LHCN-M2 (cell line): ENCODE data around the gene STRN. TPM values are rescaled to one million over a fixed set of nuclear protein-coding genes. Genes with fewer than 3 reads are reported as not detected.
"Not testable (repeated sequence)": the region's sequence is repeated elsewhere in the genome, so short reads cannot be mapped to it uniquely, and the experiment has no call there.

Experiments
- DNase-seq: peaks from one replicate; pipeline ENCODE4 v3.0.0-alpha.2; 2012; ENCODE audit warnings: low read depth
- total RNA-seq: library from RNA; depleted of rRNA; stranded (reverse); fragments of >200 nt; gene quantifications from 2 replicates; pipeline ENCODE4 v1.2.3, GENCODE V29; 2014

STRN gene
- total RNA-seq, 1 experiment from 2014 or later, result 16.9 TPM

DNA sequence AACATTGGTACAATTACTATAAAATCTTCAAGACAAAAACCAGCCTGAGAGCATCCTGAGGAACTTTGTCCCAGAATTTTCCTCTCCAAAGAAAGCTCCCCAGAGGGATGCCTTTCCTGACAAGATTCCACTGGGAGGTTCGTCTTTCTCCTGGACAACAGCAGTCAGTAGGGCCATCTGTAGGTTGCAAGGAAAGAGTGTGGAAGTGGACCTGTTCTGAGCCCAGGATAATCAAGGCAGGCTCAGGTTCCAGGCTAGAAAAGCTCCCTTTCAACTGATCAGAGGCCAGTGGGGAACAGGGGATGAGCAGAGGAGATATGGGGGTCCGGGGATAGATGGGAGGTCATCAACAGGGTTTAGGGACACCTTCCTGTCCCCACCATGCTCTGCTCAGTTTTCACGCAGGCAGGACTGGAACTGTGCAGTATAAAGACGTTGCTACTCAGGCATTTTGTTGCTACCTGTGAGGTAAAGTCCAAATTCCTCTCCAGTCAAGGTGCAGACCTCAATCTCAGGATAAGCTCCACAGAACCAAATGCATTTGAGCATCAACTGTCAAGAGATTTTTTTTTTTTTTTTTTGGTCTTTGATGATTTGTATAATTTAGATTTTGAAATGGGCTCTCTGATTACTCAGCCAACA, 126.2 kb downstream of the STRN start:
- DNase-seq, result no peak

DNA sequence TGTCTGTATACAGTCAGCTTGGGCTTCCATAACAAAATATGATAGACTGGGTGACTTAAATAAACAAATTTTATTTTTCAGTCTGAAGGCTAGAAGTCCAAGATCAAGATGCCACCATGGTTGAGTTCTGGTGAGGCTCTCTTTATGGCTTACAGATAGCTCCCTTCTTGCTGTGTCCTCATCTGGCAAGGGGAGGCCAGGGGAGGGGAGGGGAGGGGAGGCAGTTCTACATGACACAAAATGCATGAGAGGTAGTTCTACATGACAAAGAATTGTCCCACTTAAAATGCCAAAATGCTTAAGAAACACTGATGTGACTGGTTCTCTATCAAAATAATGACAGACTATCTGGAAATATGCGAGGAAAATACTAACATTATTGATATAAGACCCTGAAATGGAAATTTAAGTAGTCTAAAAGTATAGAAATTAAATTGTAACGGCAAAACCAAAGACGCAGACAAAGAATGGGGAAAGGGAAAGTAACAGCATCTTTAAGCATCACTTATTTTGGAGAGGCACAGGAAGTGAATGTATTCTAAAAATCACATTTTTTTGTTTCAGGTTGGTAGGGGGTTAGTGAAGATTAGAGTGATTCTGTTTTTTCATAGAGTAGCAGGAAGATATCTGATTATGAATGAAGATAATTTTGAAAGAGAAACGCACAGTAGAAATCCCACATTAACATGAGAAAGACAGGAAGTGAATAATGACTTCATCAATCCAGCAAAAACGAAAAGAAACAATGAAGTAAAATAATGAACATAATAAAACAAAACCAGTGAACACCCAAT, 131.4 kb downstream of the STRN start:
- DNase-seq, result no peak

DNA sequence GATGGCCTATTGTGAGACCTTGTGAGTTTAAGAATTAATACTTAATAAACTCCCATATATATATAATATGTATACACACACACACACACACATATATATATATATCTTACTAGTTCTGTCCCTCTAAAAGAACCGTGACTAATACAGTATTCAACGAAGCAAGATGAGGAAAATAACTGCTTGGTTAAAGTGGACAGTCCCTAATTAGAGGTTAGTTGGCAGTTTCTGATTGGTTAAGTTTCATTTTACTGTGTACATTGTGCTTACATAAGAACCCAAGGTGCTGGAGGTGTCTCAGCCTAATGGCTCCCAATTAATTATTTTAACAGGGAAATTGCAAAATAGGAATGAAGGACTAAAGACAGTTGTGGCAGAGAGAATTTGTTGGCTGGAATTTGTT, 132.1 kb downstream of the STRN start:
- no peak for DNase-seq

DNA sequence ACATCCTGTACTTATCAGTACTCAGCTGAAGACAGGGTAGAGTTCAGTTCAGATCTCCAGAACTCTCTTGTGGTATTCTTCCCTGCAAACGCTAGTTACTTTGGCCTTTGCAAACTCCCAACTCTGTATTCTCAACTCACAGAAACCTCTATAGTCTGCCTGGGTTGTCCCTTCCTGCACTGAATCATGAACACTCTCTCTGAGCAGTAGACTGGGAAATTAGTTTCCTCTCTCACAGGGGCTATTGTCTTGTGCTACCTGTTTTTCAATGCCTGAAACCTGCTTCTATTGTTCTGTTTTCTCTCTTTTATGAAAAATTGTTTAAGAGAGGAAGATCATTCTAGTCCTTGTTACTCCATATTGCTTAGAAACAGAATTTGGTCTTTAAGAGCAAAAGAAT, 135.2 kb downstream of the STRN start:
- no peak for DNase-seq

DNA sequence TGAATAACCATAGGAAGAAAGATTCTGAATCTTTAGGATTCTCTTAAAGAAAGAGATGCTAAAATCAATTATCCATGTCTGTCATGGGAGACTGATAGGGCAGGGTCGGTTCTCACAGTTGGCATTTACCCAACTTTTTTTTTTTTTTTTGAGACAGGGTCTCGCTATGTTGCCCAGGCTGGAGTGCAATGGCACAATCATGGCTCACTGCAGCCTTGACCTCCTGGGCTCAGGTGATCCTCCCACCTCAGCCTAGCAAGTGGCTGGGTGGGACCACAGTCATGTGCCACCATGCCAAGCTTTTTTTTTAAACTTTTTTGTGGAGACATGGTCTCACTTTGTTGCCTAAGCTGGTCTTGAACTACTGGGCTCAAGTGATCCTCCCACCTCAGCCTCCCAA, 141.7 kb downstream of the STRN start:
- not testable (repeated sequence) for DNase-seq

DNA sequence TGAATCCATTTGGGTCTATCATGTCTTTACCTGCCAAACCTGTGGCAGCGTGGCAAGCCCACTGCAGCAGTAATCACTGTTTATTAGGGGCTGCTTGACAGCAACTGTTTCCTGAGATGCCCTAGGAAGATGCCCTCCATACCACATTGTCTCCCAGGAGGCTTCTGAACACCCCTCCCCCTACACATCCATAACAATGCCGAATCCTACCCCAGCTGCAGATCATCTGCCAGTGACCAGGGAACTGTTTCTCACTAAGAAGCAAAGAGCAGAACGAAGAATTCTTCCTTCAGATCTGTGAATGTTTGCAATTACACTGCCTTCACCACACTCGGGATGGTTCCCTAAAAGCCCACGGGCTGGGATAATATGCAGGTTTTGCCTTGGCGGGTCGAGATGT, 142.1 kb downstream of the STRN start:
- DNase-seq, result no peak

DNA sequence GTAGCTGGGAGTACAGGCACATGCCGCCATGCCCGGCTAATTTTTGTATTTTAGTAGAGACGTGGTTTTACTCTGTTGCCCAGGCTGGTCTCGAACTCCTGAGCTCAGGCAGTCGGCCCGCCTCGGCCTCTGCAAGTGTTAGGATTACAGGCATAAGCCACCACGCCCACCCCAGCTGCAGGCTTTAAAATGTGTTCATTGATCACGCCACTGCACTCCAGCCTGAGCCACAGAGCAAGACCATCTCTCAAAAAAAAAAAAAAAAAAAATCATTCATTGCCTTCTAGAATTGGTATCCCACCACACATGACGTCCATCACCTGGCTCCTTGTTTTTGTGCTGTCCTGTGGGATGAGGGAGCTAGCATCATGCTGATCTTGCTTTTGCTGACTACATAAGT, 142.5 kb downstream of the STRN start:
- DNase-seq, result no peak

DNA sequence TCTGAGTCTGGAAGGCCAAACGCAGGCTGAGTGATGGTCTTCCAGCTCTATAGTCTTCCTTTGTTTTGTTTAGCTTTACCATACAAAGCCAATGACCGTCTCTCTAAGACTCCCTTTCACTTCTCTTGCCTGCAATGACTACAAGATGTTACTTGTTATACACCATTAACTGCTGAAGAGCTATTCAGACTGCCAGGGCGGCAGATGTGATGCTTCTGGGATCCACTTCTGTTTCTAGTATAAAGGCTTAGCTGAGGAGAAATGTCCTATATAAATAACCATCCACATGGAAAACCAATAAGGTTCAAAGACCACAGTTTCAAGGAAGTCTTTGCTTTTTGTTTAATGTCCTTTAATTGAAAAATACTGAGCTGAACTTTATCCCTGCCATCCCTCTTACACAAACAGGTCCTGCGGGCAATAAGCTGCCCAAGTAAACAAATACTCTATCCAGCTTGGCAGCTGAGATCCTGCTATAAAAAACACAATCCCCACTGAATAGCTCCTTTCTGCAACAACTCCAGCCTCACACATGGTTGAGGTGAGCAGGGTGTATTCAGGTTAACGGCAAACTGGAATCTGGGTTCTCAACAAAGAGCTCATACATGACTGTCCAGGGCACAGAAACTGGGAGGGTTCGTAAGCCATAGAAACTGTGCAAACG, 145.3 kb downstream of the STRN start:
- no peak for DNase-seq

DNA sequence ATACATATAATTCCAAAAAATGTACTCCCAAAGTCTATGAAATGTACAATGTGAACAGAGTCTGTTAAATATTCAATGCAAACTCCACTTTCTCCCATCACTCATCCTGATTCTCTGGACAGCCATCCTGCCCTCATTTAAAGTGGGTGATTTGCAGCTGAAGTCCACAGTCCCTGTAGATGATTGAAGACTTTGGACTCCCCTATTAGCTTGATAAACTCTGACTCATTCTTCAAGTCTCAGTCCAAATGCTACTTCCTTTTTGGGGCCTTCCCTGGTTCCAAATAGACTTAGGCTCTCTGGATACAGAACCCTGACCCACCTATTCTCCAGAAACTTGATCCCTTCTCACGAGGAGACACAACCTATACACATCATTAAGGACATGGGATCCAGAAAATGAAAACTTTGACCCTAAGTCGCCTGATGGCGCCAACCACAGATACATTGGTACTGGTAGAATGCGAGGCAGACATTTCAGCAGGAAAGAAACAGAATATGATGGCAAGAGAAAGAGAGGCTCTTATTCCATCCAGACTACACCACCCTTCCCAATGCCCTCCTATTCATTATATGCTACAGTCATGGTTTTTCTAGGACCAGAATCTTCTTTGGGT, 147.1 kb downstream of the STRN start:
- no peak for DNase-seq

DNA sequence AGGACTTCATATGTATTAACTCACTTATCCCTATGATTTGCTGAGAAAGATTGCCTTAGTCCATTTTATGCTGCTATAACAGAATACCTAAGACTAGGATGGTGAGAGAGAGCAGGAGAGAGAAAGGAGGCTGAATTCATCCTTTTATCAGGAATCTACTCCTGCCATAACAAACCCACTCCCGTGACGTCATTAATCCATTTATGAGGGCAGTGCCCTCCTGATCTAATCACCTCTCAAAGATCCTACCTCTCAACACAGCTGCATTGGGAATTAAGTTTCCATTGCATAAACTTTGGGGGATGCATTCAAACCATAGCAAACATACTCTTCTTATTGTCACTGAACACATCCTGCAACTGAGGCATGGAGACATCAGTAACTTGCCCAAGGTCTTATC, 147.8 kb downstream of the STRN start:
- DNase-seq, result no peak

DNA sequence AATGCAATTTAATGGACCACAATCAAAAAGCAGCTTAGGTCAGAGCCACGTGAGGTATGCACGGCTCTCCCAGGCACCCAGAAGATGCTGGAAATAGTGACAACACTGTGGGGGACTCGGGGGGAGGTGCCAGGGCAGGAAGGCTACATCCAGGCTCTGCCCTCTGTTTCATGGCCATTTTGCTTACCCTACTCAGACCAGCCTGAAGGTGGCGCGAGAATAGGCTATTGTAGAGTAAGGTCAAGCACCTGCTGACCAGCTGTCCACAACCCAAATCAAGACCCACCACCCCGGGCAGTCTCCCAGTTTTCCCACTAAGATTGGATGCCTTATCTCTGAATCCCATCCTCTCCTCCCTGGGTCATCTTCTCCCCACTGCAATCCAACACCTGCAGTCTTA, 154.1 kb downstream of the STRN start:
- peak; percentile 11 for DNase-seq

DNA sequence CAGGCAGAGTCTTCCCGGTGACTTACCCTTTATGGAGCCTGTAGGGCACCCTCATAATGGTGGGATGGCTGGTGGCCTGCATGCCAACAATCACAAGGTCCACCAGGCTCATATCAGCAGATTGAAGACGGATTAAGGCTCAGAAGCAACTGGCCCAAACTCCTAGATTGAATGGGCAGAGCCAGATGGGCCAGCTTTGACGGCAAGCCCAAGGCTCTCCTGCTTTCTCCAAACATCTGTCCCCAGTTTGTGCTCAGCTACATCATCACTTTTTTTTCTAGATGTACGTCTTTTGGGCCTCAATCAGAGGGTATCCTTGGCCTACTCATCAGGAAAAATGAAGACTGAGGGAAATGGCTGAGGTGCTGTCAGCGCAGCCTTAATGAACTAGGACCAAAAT, 155.3 kb downstream of the STRN start:
- DNase-seq, result no peak

DNA sequence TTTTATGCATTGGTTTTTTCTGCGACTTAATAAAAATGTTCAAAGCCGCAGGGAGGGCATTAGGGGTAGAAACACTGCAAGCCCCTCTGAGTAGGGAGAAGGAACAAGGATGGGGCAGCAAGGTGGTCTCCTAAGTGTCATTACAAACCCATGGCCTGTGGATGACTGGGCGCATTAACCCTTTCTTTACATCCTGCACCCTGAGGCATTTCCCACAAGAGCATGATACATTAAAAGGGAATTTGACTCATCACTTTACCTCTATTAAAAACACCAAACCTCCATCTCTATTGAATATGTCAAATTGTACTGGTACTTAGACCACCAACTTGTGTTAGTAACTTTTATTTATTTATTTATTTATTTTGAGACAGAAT, 157.3 kb downstream of the STRN start:
- DNase-seq, result no peak

DNA sequence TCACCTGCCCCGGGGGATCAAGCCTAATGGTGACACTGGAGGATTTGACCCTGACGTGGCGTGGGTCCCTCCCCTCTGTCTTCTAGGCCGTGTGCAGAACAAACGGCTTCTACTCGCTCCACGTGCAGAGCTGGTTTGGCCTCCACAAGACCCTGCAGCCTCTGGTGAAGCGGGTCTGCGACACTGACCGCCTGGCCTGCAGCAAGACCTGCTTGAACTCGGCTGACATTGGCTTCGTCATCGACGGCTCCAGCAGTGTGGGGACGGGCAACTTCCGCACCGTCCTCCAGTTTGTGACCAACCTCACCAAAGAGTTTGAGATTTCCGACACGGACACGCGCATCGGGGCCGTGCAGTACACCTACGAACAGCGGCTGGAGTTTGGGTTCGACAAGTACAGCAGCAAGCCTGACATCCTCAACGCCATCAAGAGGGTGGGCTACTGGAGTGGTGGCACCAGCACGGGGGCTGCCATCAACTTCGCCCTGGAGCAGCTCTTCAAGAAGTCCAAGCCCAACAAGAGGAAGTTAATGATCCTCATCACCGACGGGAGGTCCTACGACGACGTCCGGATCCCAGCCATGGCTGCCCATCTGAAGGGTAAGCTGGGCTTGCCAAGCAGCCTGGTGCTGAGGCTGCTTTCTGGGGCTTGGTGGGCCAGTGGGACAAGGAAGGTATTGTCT, 157.8 kb downstream of the STRN start:
- no peak for DNase-seq

DNA sequence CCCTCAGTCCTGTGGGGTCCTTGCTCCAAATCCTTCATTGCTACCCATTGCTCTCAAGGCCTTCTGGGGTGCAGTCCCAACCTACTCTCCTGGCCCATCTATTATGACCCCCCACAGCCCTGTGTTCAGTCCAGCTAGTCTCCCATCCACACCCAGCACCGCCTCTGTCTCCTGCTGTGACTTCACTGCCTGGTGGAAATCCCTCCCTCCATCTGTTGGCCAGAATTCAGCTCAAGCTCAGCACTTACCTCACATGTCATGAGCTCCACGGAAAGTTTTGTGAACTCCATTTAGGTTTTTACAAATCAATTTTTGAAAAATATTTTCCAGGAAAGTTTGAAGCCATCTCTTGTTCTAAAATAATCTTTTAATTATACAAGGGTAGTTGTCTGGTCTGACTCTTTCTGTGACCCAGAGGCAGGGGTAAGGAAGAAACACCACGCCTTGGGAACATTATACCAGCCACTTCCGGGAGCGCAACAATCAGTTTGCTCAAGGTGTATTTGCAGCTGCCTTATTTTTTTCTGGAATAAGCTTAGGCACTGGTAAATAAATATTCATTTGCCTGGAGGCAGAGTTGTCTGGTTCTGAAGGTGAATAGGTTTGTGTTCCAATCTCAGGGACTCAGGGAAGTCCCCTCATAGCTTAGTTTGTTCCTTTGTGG, 159.0 kb downstream of the STRN start:
- no peak for DNase-seq

DNA sequence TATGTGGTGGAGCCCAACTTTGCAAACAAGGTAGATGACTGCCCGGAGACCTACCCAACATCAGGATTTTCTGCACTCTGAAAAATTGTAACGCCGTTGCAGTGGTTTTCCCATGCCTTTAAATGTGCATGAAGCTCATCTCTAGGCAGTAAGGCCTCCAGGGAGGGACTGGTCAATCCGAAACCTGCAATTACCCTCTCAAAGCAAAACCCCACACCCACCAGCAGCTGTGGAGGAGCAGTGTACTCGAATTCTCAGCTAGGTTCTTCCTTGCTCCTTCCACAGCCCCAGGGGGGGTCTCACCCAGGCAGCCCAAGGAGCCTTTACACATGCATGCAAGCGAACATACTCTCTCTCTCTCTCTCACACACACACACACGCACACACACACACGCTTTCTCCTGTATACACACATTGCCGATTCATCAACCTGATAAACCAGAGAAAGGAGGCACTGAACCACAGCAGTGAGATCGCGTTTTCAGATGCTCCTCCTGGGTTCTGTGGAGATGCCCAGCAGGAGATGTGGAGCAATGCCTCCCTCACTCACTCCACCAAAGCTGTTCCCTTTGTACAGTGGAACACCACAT, 160.6 kb downstream of the STRN start:
- no peak for DNase-seq

DNA sequence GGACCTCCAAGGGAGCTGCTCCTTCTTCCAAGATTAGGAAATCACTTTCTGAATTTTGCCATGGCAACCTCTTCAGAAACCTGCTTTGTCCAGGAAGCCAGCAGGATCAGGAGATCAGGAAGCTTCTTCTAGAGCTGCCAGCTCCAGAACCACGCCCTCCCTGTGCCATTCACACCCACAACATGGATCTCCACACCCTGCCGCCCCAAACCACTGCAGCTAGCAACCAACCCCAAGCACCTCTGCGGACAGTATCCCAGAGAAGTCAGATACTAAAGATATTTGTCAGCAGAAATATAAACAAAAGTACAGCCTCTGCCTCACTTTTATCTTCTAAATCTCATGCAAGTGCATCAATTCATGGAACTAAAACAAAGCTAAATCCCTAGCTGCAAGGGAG, 163.4 kb downstream of the STRN start:
- no peak for DNase-seq

DNA sequence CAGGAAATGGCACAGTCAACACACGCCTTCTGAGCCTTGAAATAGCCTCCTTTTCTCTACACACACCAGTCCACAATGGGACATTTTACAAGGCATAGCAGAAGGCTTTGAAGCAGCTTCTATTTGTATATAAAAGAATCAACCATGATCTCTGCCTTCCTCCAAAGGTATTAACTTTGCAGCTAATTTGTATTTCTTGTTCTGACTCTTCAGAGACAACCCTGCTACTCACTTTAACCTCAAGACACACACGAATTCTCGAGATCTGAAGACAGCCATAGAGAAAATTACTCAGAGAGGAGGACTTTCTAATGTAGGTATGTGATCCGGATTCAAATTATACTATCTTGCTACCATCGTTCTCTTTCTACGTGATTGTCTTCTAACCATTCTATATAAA, 165.2 kb downstream of the STRN start:
- DNase-seq, result no peak

DNA sequence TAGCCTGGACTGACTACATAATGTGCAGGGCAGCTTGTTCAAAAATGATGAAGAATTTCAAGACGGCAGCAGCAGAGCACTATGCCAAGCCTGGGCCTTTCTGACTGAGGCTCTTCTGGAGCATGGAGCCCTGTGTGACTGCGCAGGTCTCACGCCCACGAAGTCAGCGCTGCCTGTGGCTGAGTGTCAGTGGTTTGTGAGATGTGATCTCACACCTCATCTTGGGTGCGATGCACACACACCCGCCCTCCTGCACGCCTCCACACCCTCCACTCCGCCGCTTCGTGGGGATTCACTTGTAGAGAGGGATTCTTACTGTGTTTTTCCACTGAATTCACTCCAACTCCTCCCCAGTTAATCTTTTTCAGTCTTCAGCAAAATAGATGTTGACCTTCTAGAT, 166.0 kb downstream of the STRN start:
- DNase-seq, result no peak

DNA sequence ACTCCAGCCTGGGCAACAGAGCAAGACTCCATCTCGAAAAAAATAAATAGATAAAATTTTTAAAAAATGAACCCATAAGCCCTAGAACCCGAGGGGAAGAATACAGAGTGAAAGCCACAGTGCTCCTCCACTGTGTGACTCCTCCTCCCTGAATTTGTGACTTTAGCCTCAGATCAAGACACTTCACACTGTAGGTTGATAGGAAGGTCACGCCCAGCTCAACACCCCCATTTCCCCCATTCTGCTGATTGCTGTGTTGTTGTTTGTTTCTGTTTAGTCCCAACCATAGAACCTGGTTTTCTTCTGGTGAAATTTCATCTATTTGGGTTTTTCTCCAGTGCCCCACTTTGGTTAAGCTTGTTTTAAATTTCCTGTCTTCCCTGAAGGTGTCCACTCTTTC, 167.6 kb downstream of the STRN start:
- DNase-seq, result no peak
